ENCODE measurements around the gene TNRC6B. TPM values are rescaled to one million over a fixed set of nuclear protein-coding genes. Genes with fewer than 3 reads are reported as not detected.
A peak's percentile ranks its signal among the peaks of the same experiment; 100 is the strongest.

The TNRC6B gene
- total and polyA plus RNA-seq, 2 experiments from 2014 or later: 46.9 to 87.8 TPM

- Histone ChIP-seq H3K4me2 (0 out of 2 replicates have a peak overlapping the region, but pooled peaks have one; percentile 7), H3K36me3 (ENCODE audit: insufficient read depth) (no peaks in the 10 kb centered on the region), H3K4me3 (no peak overlapping the region), H3K79me2 (replicated peaks; ENCODE audit: insufficient read depth) (peaks cover 100% of the 10 kb centered on the region), H3K27ac (ENCODE audit: low read depth) (peak overlapping the region; percentile 20; the same call in 1 of the 2 replicates), H2AFZ (no peak overlapping the region), H3K27me3 (ENCODE audit: insufficient read depth) (no peaks in the 10 kb centered on the region), H3F3A (replicated peaks; ENCODE audit: low read depth) (no peaks in the 10 kb centered on the region; the same call in 1 of the 2 replicates), H4K20me1 (replicated peaks; ENCODE audit: insufficient read depth) (peaks cover 55% of the 10 kb centered on the region), H3K4me1 (ENCODE audit: insufficient read depth) (peaks cover 26% of the 10 kb centered on the region), H3K9me2 (ENCODE audit: insufficient read depth) (no peaks in the 10 kb centered on the region)
- TF ChIP-seq POLR2AphosphoS5 (IDR thresholded peaks at IDR 0.05; ENCODE audit: low read depth): no peak
- no peak for TF ChIP-seq STAT1 (IDR thresholded peaks at IDR 0.05; ENCODE audit: unreplicated experiment)
- no peak for TF ChIP-seq ZNF114 (CRISPR knock-in tag; IDR thresholded peaks at IDR 0.05)
- peak; percentile 62 for ATAC-seq
- Mint-ChIP-seq H3K4me3 (peak overlapping the region; percentile 17; the same call in 1 of the 3 replicates), H3K36me3 (ENCODE audit: low read depth) (peaks cover 3% of the 10 kb centered on the region; the same call in 2 of the 3 replicates), H3K27me3 (ENCODE audit: insufficient read depth, low read depth, poor library complexity) (peaks cover 9% of the 10 kb centered on the region), H3K27ac (no peak overlapping the region), H3K9me3 (no peaks in the 10 kb centered on the region), H3K4me1 (peaks cover 58% of the 10 kb centered on the region)
- DNase-seq (ENCODE audit: low spot score): peak; percentile 53
Observed at GRCh38 chr22:40238425-40239344, 61.0 kb downstream of the TNRC6B start.

GRCh38 chr22:40239345-40239683 lies 61.6 kb downstream of the TNRC6B start:
- no peak overlapping the region for H3K27ac Mint-ChIP-seq
- H3K36me3 Mint-ChIP-seq (ENCODE audit: low read depth): peaks cover 3% of the 10 kb centered on the region; the same call in 2 of the 3 replicates
- H3K36me3 ChIP-seq (ENCODE audit: insufficient read depth): no peaks in the 10 kb centered on the region
- no peak overlapping the region for H2AFZ ChIP-seq
- DNase-seq (ENCODE audit: low spot score) (no peak), ATAC-seq (no peak)
- no peaks in the 10 kb centered on the region for H3K9me3 Mint-ChIP-seq
- peaks cover 60% of the 10 kb centered on the region for H3K4me1 Mint-ChIP-seq
- H3K79me2 ChIP-seq (replicated peaks; ENCODE audit: insufficient read depth): peaks cover 100% of the 10 kb centered on the region
- no peaks in the 10 kb centered on the region for H3K9me2 ChIP-seq (ENCODE audit: insufficient read depth)
- no peaks in the 10 kb centered on the region; the same call in 1 of the 2 replicates for H3F3A ChIP-seq (replicated peaks; ENCODE audit: low read depth)
- H3K4me3 ChIP-seq: no peak overlapping the region
- H4K20me1 ChIP-seq (replicated peaks; ENCODE audit: insufficient read depth): peaks cover 53% of the 10 kb centered on the region
- no peaks in the 10 kb centered on the region for H3K27me3 ChIP-seq (ENCODE audit: insufficient read depth)
- no peak overlapping the region; the same call in 1 of the 2 replicates for H3K27ac ChIP-seq (ENCODE audit: low read depth)
- H3K4me3 Mint-ChIP-seq: no peak overlapping the region
- no peak overlapping the region for H3K4me2 ChIP-seq
- H3K4me1 ChIP-seq (ENCODE audit: insufficient read depth): peaks cover 30% of the 10 kb centered on the region
- H3K27me3 Mint-ChIP-seq (ENCODE audit: insufficient read depth, low read depth, poor library complexity): peaks cover 9% of the 10 kb centered on the region
- no peak for TF ChIP-seq STAT1 (IDR thresholded peaks at IDR 0.05; ENCODE audit: unreplicated experiment)
- TF ChIP-seq EZH2phosphoT487 (IDR thresholded peaks at IDR 0.05; ENCODE audit: unreplicated experiment): no peak
- TF ChIP-seq JUNB (IDR thresholded peaks at IDR 0.05; ENCODE audit: unreplicated experiment): no peak
- TF ChIP-seq ZNF331 (CRISPR knock-in tag; IDR thresholded peaks at IDR 0.05; ENCODE audit: low read depth): no peak
- TF ChIP-seq ETS1 (IDR thresholded peaks at IDR 0.05): no peak
- TF ChIP-seq ZNF114 (CRISPR knock-in tag; IDR thresholded peaks at IDR 0.05): no peak
- no peak for TF ChIP-seq REST (IDR thresholded peaks at IDR 0.05; ENCODE audit: unreplicated experiment)
- no peak for TF ChIP-seq EZH2 (IDR thresholded peaks at IDR 0.05; ENCODE audit: low read depth, unreplicated experiment)

Measured in GM23338 (cell line).